Nephron (organoid): ENCODE data around the gene LRRD1.

ENCODE experiments used
- H3K27ac Mint-ChIP-seq, 3 experiments: 2 replicates each; pipeline ENCODE4 v1.8.0; 2020; ENCODE audit warnings: mixed read lengths in 3 of 3, mild to moderate bottlenecking in 2 of 3, moderate library complexity in 1 of 3
- H3K27me3 Mint-ChIP-seq: 2 replicates; pipeline ENCODE4 v1.8.0; 2021; ENCODE audit warnings: low read depth, mild to moderate bottlenecking, moderate library complexity, mixed read lengths
- H3K36me3 Mint-ChIP-seq: 2 replicates; pipeline ENCODE4 v1.8.0; 2020; ENCODE audit warnings: low read depth, mixed read lengths
- H3K4me1 Mint-ChIP-seq: 2 replicates; pipeline ENCODE4 v1.8.0; 2020; ENCODE audit warnings: mixed read lengths
- H3K4me3 Mint-ChIP-seq, 3 experiments: 2 replicates each; pipeline ENCODE4 v1.8.0; 2020; ENCODE audit warnings: mild to moderate bottlenecking in 3 of 3, mixed read lengths in 3 of 3, moderate library complexity in 2 of 3
- H3K9me3 Mint-ChIP-seq: 2 replicates; pipeline ENCODE4 v1.8.0; 2020; ENCODE audit warnings: mixed read lengths
- TF ChIP-seq, protein P1 (sequence below), 3 experiments: fragments of 200-600 bp; sonication (generic); IDR thresholded peaks; one replicate each; pipeline ENCODE4 v1.5.0; 2021; ENCODE audit warnings: antibody characterized with exemption in 3 of 3; ENCODE audit not compliant: unreplicated experiment in 3 of 3

Gene LRRD1

DNA sequence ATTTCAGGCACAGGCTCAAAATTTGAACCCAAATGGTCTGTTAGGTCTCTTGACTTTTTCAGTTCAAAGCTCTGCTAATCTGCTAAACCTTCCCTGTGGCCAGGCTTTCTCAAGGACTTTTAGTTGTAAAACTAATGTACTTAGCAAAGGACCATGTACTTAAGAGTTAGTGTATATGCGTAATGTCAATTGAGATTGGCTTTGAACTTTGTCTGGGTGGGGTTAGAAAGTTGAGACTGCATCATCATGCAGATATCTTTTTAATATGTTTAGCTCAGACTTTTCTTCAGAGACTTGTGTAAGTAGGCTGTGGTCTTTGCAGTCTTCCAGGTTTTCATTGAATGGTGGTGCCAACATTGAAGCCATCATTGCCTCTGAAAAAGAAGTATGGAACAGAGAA is 78.4 kb downstream of the LRRD1 start:
- TF ChIP-seq, protein P1, sequence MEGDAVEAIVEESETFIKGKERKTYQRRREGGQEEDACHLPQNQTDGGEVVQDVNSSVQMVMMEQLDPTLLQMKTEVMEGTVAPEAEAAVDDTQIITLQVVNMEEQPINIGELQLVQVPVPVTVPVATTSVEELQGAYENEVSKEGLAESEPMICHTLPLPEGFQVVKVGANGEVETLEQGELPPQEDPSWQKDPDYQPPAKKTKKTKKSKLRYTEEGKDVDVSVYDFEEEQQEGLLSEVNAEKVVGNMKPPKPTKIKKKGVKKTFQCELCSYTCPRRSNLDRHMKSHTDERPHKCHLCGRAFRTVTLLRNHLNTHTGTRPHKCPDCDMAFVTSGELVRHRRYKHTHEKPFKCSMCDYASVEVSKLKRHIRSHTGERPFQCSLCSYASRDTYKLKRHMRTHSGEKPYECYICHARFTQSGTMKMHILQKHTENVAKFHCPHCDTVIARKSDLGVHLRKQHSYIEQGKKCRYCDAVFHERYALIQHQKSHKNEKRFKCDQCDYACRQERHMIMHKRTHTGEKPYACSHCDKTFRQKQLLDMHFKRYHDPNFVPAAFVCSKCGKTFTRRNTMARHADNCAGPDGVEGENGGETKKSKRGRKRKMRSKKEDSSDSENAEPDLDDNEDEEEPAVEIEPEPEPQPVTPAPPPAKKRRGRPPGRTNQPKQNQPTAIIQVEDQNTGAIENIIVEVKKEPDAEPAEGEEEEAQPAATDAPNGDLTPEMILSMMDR (IDR thresholded peaks at IDR 0.05; ENCODE audit: unreplicated experiment in 3 of 3) = no peak
- H3K4me3 Mint-ChIP-seq = no peak overlapping the region
- no peak overlapping the region for H3K27ac Mint-ChIP-seq
- H3K36me3 Mint-ChIP-seq = peaks cover 70% of the 10 kb centered on the region
- no peaks in the 10 kb centered on the region for H3K4me1 Mint-ChIP-seq
- H3K9me3 Mint-ChIP-seq = no peaks in the 10 kb centered on the region
- H3K27me3 Mint-ChIP-seq = no peaks in the 10 kb centered on the region

DNA sequence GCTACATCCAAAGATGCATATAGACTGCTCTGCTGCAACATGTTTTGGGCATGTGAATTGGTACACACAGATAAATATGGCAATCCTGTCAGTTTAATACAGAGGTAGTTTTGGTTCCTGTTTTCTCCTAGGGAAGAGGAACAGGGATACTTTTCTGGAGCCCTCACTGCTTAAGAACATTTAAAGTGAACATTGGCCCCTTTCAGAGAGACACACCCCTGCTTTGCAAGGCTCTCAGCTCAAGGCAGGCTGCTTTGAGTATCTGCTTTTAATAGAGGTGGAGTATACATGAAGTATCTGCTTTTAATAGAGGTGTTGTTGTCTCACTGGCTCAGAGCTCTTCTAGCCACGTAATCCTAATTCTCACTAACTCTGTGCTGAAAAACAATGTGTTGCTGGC is 83.6 kb downstream of the LRRD1 start:
- H3K9me3 Mint-ChIP-seq = no peaks in the 10 kb centered on the region
- H3K36me3 Mint-ChIP-seq = peaks cover 67% of the 10 kb centered on the region
- H3K4me3 Mint-ChIP-seq = no peak overlapping the region
- TF ChIP-seq, protein P1 (IDR thresholded peaks at IDR 0.05; ENCODE audit: unreplicated experiment in 3 of 3) = no peak
- no peak overlapping the region for H3K27ac Mint-ChIP-seq
- no peaks in the 10 kb centered on the region for H3K27me3 Mint-ChIP-seq
- H3K4me1 Mint-ChIP-seq = no peaks in the 10 kb centered on the region
